Heart right ventricle (tissue), 16 donors: ENCODE results near the gene SYDE2. TPM values are rescaled to one million over a fixed set of nuclear protein-coding genes. Genes with fewer than 3 reads are reported as not detected.

ENCODE experiments used
- ATAC-seq, 8 donors: fragments of 200-7000 bp; cut with Tn5 transposase; one replicate each; pipeline ENCODE4 v1.9.1; 2020; ENCODE audit warnings: mild to moderate bottlenecking in 8 of 8, moderate library complexity in 8 of 8, moderate number of reproducible peaks in 1 of 8
- DNase-seq, 2 donors: peaks; one replicate each; pipeline ENCODE4 v3.0.0-alpha.2; 2020
- H3K27ac ChIP-seq, 10 donors: fragments of 200-600 bp; sonication (generic) in 2 of 10; one replicate each; pipeline versions ENCODE4 v1.5.0 to v1.8.0; 2020 to 2022; ENCODE audit warnings: mild to moderate bottlenecking in 3 of 10
- H3K27me3 ChIP-seq, 7 donors: fragments of 200-600 bp; one replicate each; pipeline ENCODE4 v1.8.0; 2021 to 2022; ENCODE audit warnings: mild to moderate bottlenecking in 2 of 7
- H3K36me3 ChIP-seq, 9 donors: fragments of 200-600 bp; sonication (generic) in 1 of 9; one replicate each; pipeline versions ENCODE4 v1.5.0 to v1.8.0; 2020 to 2022; ENCODE audit warnings: mild to moderate bottlenecking in 2 of 9
- H3K4me1 ChIP-seq, 9 donors: fragments of 200-600 bp; sonication (generic) in 1 of 9; one replicate each; pipeline versions ENCODE4 v1.5.0 to v1.8.0; 2020 to 2022; ENCODE audit warnings: mild to moderate bottlenecking in 4 of 9
- H3K4me3 ChIP-seq, 10 donors: fragments of 200-600 bp; sonication (generic) in 2 of 10; one replicate each; pipeline versions ENCODE4 v1.5.0 to v1.8.0; 2020 to 2022; ENCODE audit warnings: mild to moderate bottlenecking in 7 of 10, moderate library complexity in 2 of 10
- H3K9me3 ChIP-seq, 11 donors: fragments of 200-600 bp in 10 of 11; sonication (generic) in 2 of 11; one replicate each; pipeline versions ENCODE4 v1.5.0 to v1.8.0; 2013 to 2022; ENCODE audit warnings: mild to moderate bottlenecking in 2 of 11, control low read depth in 1 of 11, moderate library complexity in 1 of 11
- CTCF ChIP-seq, 9 donors: fragments of 200-600 bp; sonication (generic) in 2 of 9; IDR thresholded peaks; one replicate each; pipeline versions ENCODE4 v1.5.0 to v1.8.0; 2021 to 2022; ENCODE audit warnings: antibody characterized with exemption in 9 of 9, mild to moderate bottlenecking in 5 of 9, moderate library complexity in 1 of 9
- WGBS, 2 donors: extraction: QIAGEN DNeasy Blood & Tissue Kit; methylation state at CpG; one replicate each; pipeline ENCODE4 v1.1.7; 2013; ENCODE audit warnings: inconsistent platforms in 1 of 2; 5-methylcytosine and 5-hydroxymethylcytosine counted together
- intact Hi-C, 10 donors: fragments of 100-400 bp; cut with DNase I; formaldehyde crosslinking; loops; one replicate each; pipeline versions ENCODE4 v1.11.1 to v1.14.2; 2022
- polyA plus RNA-seq, 2 donors: library from polyadenylated mRNA; stranded (reverse); fragments of 200-250 nt; gene quantifications; one replicate each; pipeline ENCODE4 v1.2.3, GENCODE V29; 2013
- total RNA-seq, 10 donors: library from RNA; stranded (reverse); fragmentation: NEBNext Ultra II Directional in 3 of 10; extraction: Animal tissue kit (Norgen Biotek cat#: 25700) in 3 of 10; gene quantifications; one replicate each; pipeline versions ENCODE4 v1.2.1 to v1.2.4, GENCODE V29; 2021 to 2023
- donor health status: Arrhythmogenic right ventricular cardiomyopathy.
- donor health status: ischemic (EF 13 %, LVEDD 7.1; RV severe dilation, severe dysfunction).
- donor health status: healthy with polysubstance abuse.
- donor health status: DM: no; HTN: yes; CAD: no.
- donor health status: DM: no; HTN: no; CAD: no.
- donor health status: ischemic (EF 25% LVEDD 6.9; RV normal size, moderate dysfunction).
- donor health status: ischemic (EF 25% LVEDD 5.7; RV mildly dilated, moderate dysfunction).
- donor health status: healthy.
- donor health status: DM: yes; HTN: yes; CAD: no.
- donor health status: Ischemic cardiomyopathy.
- donor health status: ischemic (EF 35%, LVEDD 5.7; RV mildly dilated, moderate dysfunction).
- donor health status: nonischemic (EF 11% LVEDD 7.7; RV severe dilation, severe dysfunction).
- donor health status: DM: yes; HTN: yes; CAD: no.
- donor health status: PGD.
- donor health status: ischemic (EF 29% LVEDD 5.4; RV normal size, mild dysfunction).
- donor health status: nonischemic (EF 23%, LVEDD 6.1; RV moderate dilation, normal function).

The SYDE2 gene
- total and polyA plus RNA-seq, 12 donors, result 1.1 to 24.7 (median 20.9) TPM

GRCh38 chr1:85179522-85179921, 21.3 kb downstream of the SYDE2 start:
- WGBS, 2 donors, result 56 to 57% methylated on average over 2 of the region's 2 CpGs
- DNase-seq, result no peak
- Histone ChIP-seq H3K36me3 (no peaks in the 10 kb centered on the region), H3K9me3 (no peaks in the 10 kb centered on the region), H3K27me3 (no peaks in the 10 kb centered on the region), H3K27ac (no peak overlapping the region), H3K4me3 (no peak overlapping the region), H3K4me1 (peaks cover 0 to 16% (median 4%) of the 10 kb centered on the region in 9 donors)
- no peak for TF ChIP-seq CTCF (IDR thresholded peaks at IDR 0.05)
- intact Hi-C loops, result no loop called here
- ATAC-seq, result no peak

GRCh38 chr1:85178396-85178795, 22.4 kb downstream of the SYDE2 start:
- ATAC-seq (no peak), DNase-seq (no peak)
- intact Hi-C loops, result no loop called here
- Histone ChIP-seq H3K4me3 (no peak overlapping the region), H3K27ac (no peak overlapping the region), H3K4me1 (peaks cover 0 to 12% (median 4%) of the 10 kb centered on the region in 9 donors), H3K36me3 (no peaks in the 10 kb centered on the region), H3K9me3 (no peaks in the 10 kb centered on the region), H3K27me3 (no peaks in the 10 kb centered on the region)
- 96 to 97% methylated on average over 2 of the region's 2 CpGs for WGBS, 2 donors
- no peak for TF ChIP-seq CTCF (IDR thresholded peaks at IDR 0.05)

- no peak for ATAC-seq
- H3K27me3 ChIP-seq, result no peaks in the 10 kb centered on the region
- intact Hi-C loops, result no loop called here
- WGBS, 2 donors, result 77 to 79% methylated on average over 1 of the region's 1 CpG
- H3K36me3 ChIP-seq, result no peaks in the 10 kb centered on the region
- no peaks in the 10 kb centered on the region for H3K9me3 ChIP-seq
- TF ChIP-seq CTCF (IDR thresholded peaks at IDR 0.05), result no peak
- no peak overlapping the region for H3K27ac ChIP-seq
- H3K4me1 ChIP-seq, result peaks cover 0 to 2% (median 0%) of the 10 kb centered on the region in 9 donors
- DNase-seq, result no peak
- H3K4me3 ChIP-seq, result no peak overlapping the region
Observed at GRCh38 chr1:85174503-85174902, 26.3 kb downstream of the SYDE2 start.

- Histone ChIP-seq H3K27me3 (no peaks in the 10 kb centered on the region), H3K9me3 (no peaks in the 10 kb centered on the region), H3K4me3 (no peak overlapping the region), H3K36me3 (no peaks in the 10 kb centered on the region), H3K27ac (no peak overlapping the region), H3K4me1 (no peaks in the 10 kb centered on the region)
- WGBS, 2 donors, result 85 to 93% methylated on average over 4 of the region's 4 CpGs
- no peak for DNase-seq
- TF ChIP-seq CTCF (IDR thresholded peaks at IDR 0.05), result no peak
- intact Hi-C loops, result no loop called here
- ATAC-seq, result no peak
Observed at GRCh38 chr1:85172684-85173337, 28.0 kb downstream of the SYDE2 start.
